Effector memory CD8-positive, alpha-beta T cell (primary cell): ENCODE data around the gene GPX2.
"Not testable (repeated sequence)": the region's sequence is repeated elsewhere in the genome, so short reads cannot be mapped to it uniquely, and the experiment has no call there.

ENCODE experiments used
- ATAC-seq: fragments of 150-1000 bp; cut with Tn5 transposase; replicated peaks from 2 replicates; pipeline ENCODE4 v1.10.0; 2021; ENCODE audit warnings: mild to moderate bottlenecking, moderate library complexity
- DNase-seq, 3 experiments: peaks; one replicate each; pipeline ENCODE4 v3.0.0; 2021
- H3K27ac Mint-ChIP-seq, 2 donors: one replicate each; pipeline ENCODE4 v1.8.0; 2022; ENCODE audit warnings: mild to moderate bottlenecking in 2 of 2, mixed read lengths in 2 of 2, moderate library complexity in 2 of 2
- H3K27me3 Mint-ChIP-seq, 2 donors: one replicate each; pipeline ENCODE4 v1.8.0; 2022; ENCODE audit warnings: mixed read lengths in 2 of 2
- H3K36me3 Mint-ChIP-seq: one replicate; pipeline ENCODE4 v1.8.0; 2022; ENCODE audit warnings: mild to moderate bottlenecking, moderate library complexity, mixed read lengths; ENCODE audit not compliant: insufficient read depth
- H3K4me1 Mint-ChIP-seq, 2 donors: one replicate each; pipeline ENCODE4 v1.8.0; 2022; ENCODE audit warnings: low read depth in 2 of 2, mixed read lengths in 2 of 2
- H3K4me3 Mint-ChIP-seq, 2 donors: one replicate each; pipeline ENCODE4 v1.8.0; 2022; ENCODE audit warnings: mild to moderate bottlenecking in 2 of 2, mixed read lengths in 2 of 2, moderate library complexity in 2 of 2
- H3K9me3 Mint-ChIP-seq, 2 donors: one replicate each; pipeline ENCODE4 v1.8.0; 2022; ENCODE audit warnings: mixed read lengths in 2 of 2

Gene GPX2

DNA sequence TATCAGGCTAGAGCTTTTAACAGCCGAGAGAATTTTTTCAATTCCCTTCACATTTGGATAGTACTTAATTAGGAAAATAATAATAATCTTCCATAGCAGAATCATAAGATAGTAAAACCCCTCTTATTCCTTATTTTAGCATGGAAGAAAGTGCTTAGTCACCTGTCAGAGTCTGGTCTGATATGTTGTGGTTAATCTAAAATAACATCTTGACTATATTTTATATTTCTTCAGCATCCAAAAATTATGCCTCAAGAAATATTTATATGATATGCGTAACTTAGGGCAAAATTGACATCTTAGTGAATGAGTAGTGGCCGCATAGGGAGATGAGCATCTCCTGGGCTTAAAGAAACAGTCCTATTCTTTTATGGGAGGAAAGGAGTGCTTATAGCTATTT is 15.5 kb downstream of the GPX2 start:
- Mint-ChIP-seq H3K27me3 (no peaks in the 10 kb centered on the region), H3K27ac (no peak overlapping the region), H3K4me1 (peaks cover 15 to 28% of the 10 kb centered on the region in 2 donors), H3K36me3 (peaks cover 50% of the 10 kb centered on the region), H3K9me3 (no peaks in the 10 kb centered on the region), H3K4me3 (no peak overlapping the region)
- DNase-seq: no peak
- ATAC-seq: no peak

DNA sequence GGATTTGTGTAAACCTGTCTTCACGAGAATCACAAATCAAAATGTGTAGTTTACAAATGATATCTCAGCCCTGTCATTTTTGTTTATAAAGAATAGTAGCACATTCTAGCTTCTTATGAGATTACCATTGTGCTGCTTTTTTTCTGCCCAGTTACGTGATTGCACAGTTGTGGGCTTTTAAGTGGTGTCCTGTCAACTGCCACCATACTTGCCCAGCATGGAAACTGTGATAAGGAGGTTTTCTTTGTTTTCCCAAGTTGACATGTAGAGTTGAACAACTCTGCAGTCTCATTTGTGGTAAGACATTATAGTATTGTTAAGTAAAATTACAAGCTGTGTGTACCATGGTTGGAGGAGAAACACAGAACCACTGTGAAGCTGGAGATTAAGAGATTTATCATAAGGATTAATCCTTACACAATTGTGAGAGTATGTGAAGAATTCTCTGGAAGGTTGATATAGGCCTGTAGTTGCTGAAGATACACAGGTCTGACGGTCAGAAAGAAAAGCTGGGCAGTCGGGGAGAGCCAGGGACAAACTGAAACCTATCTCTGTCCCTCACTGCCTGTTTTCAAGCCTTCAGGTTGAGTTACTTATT is 16.0 kb downstream of the GPX2 start:
- no peaks in the 10 kb centered on the region for H3K27me3 Mint-ChIP-seq
- no peak overlapping the region for H3K27ac Mint-ChIP-seq
- no peak overlapping the region for H3K4me3 Mint-ChIP-seq
- H3K4me1 Mint-ChIP-seq: peaks cover 20 to 33% of the 10 kb centered on the region in 2 donors
- DNase-seq: no peak
- ATAC-seq: no peak
- peaks cover 46% of the 10 kb centered on the region for H3K36me3 Mint-ChIP-seq
- H3K9me3 Mint-ChIP-seq: no peaks in the 10 kb centered on the region

DNA sequence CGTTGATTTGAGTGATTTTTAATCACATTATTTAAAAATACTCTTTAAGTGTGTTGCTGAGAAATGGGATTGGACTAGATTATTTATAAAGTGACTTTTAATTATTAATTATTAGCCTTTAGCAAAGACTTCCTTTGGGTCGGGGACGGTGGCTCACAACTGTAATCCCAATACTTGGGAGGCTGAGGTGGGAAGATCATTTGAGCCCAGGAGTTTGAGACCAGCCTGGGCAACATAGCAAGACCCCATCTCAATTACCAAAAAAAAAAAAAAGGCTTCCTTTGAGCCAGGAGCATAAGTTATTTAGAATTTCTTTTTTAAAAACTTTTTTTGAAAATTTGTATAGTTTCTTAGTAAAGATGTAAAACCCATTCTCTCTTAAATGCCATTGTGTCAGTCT is 19.5 kb downstream of the GPX2 start:
- Mint-ChIP-seq H3K27ac (no peak overlapping the region), H3K27me3 (no peaks in the 10 kb centered on the region), H3K36me3 (peaks cover 38% of the 10 kb centered on the region)

DNA sequence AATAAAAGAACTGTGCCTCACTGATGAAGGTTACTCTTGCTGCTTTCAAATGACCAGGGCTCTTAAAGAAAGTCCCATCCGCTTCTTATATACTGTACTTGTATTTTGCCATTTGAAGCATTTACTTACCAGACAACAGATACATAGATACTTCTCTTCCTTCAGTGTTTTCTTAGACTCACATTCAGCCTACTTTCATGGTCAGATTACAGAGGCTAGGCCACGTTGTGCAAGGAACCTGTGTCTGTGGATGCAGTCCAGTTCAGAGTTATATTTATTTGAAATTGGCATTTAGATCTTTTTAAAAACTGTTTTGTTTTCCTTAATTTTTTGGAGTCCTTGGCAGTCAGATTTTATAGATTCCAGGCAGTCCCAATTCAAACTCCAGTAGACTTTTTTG is 22.1 kb downstream of the GPX2 start:
- ATAC-seq (no peak), DNase-seq (no peak)
- Mint-ChIP-seq H3K36me3 (peaks cover 28% of the 10 kb centered on the region), H3K4me3 (no peak overlapping the region), H3K4me1 (peaks cover 43 to 58% of the 10 kb centered on the region in 2 donors), H3K27ac (no peak overlapping the region), H3K27me3 (no peaks in the 10 kb centered on the region), H3K9me3 (no peaks in the 10 kb centered on the region)

More for the DNA sequence above, 19.5 kb downstream of the GPX2 start:
- ATAC-seq (no peak), DNase-seq (no peak)
- Mint-ChIP-seq H3K4me3 (no peak overlapping the region), H3K9me3 (no peaks in the 10 kb centered on the region), H3K4me1 (peaks cover 29 to 46% of the 10 kb centered on the region in 2 donors)

DNA sequence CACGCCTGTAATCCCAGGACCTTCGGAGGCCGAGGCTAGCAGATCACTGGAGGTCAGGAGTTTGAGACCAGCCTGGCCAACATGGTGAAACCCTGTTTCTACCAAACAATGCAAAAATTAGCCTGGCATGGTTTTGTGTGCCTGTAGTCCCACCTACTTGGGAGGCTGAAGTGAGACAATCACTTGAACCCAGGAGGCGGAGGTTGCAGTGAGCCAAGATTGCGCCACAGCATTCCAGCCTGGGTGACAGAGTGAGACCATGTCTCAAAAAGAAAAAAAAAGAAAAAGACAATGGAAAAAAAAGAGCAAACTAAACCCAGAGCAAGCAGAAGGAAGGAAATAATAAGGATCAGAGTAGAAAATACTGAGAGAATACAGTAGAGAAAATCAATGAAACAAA is 22.9 kb downstream of the GPX2 start:
- no peak for ATAC-seq
- Mint-ChIP-seq H3K27me3 (no peaks in the 10 kb centered on the region), H3K4me1 (peaks cover 50 to 63% of the 10 kb centered on the region in 2 donors), H3K27ac (no peak overlapping the region), H3K9me3 (no peaks in the 10 kb centered on the region), H3K36me3 (peaks cover 25% of the 10 kb centered on the region), H3K4me3 (no peak overlapping the region)
- no peak for DNase-seq

DNA sequence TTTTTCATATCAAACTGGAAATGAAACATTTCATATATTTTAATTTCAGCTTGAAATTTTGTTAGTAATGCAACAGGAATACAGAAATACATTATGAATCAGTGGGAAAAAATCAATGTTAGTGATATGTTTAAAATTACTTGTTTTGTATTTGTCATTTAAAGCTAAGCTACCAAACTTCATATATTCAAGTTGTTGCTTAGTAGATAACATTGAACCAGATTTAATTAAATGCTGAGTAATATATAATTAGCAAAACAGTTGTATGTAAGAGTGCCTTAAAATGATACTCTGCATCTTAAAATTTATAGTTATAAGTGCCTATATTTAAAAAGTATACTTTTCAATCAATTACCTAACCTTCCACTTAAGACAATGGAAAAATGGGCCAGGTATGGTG is 23.3 kb downstream of the GPX2 start:
- DNase-seq: no peak
- H3K4me1 Mint-ChIP-seq: peaks cover 49 to 63% of the 10 kb centered on the region in 2 donors
- no peaks in the 10 kb centered on the region for H3K27me3 Mint-ChIP-seq
- peak overlapping the region in 1 of 2 donors; percentile 51 for H3K27ac Mint-ChIP-seq
- H3K9me3 Mint-ChIP-seq: no peaks in the 10 kb centered on the region
- peaks cover 25% of the 10 kb centered on the region for H3K36me3 Mint-ChIP-seq
- no peak for ATAC-seq
- no peak overlapping the region for H3K4me3 Mint-ChIP-seq

DNA sequence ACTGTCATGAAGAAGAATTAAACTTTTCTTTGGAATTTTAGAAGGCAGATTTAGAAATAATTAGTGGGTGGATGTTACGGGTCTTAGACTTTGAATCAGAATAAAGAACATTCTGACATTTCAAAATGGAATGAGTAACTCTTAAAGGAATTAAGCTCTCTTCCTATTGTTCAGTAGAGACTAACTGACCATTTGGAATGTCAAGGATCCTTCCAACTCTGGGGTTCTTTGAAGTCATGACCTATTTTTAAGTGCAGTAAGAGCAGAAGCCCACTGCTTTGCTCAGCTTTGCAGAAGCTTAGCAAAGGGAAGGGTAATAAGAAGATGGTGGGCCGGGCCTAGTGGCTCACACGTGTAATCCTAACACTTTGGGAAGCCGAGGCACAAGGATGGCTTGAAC is 24.3 kb downstream of the GPX2 start:
- no peak for DNase-seq
- Mint-ChIP-seq H3K36me3 (peaks cover 22% of the 10 kb centered on the region), H3K4me3 (peak overlapping the region in 1 of 2 donors; percentile 39), H3K27ac (peak overlapping the region; percentile 51 to 94), H3K4me1 (peaks cover 52 to 66% of the 10 kb centered on the region in 2 donors), H3K27me3 (no peaks in the 10 kb centered on the region), H3K9me3 (no peaks in the 10 kb centered on the region)
- ATAC-seq: no peak

DNA sequence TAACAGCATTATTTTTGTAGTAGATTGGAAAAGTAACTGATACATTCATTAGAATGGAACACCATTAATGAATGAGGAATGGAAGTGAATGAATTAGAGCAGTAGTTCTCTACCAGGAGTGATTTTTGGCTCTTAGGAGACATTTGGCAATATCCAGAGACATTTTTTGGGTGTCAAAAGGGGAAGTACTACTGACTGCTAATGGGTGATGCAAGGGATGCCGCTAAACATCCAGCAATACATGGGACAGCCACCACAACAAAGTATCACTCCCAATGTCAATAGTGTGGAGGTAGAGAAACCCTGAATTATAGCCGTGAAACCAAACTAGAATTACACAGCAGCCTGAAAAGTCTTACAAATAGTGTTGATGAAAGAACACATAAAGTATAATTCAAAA is 26.7 kb downstream of the GPX2 start:
- ATAC-seq (no peak), DNase-seq (no peak)
- H3K27me3 Mint-ChIP-seq: no peaks in the 10 kb centered on the region
- H3K36me3 Mint-ChIP-seq: peaks cover 22% of the 10 kb centered on the region
- H3K4me3 Mint-ChIP-seq: peak overlapping the region; percentile 92 to 94
- H3K9me3 Mint-ChIP-seq: no peaks in the 10 kb centered on the region
- peak overlapping the region; percentile 98 to 99 for H3K27ac Mint-ChIP-seq
- peaks cover 43 to 53% of the 10 kb centered on the region in 2 donors for H3K4me1 Mint-ChIP-seq

DNA sequence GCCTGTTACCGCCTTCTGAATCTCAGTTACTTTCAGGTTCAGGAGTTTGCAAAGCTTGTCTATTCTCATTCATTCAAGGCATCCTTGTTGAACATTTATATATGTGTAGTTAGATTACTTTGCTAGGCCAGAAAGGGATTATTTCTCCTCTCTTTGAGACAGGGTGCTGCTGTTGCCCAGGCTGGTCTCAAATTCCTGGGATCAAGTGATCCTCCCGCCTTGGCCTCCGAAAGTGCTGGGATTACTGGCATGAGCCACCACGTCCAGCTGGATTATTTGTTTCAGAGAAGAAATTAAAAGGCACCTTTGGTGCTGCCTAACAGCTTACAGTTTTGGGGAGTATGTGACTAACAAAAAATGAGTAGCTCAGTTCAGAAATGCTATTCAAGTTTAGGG is 27.5 kb downstream of the GPX2 start:
- Mint-ChIP-seq H3K4me3 (peak overlapping the region; percentile 92 to 94), H3K36me3 (peaks cover 22% of the 10 kb centered on the region), H3K9me3 (no peaks in the 10 kb centered on the region), H3K27ac (peak overlapping the region; percentile 98 to 99), H3K4me1 (peaks cover 39 to 45% of the 10 kb centered on the region in 2 donors), H3K27me3 (peaks cover 0 to 5% of the 10 kb centered on the region in 2 donors)
- ATAC-seq (no peak), DNase-seq (no peak)

DNA sequence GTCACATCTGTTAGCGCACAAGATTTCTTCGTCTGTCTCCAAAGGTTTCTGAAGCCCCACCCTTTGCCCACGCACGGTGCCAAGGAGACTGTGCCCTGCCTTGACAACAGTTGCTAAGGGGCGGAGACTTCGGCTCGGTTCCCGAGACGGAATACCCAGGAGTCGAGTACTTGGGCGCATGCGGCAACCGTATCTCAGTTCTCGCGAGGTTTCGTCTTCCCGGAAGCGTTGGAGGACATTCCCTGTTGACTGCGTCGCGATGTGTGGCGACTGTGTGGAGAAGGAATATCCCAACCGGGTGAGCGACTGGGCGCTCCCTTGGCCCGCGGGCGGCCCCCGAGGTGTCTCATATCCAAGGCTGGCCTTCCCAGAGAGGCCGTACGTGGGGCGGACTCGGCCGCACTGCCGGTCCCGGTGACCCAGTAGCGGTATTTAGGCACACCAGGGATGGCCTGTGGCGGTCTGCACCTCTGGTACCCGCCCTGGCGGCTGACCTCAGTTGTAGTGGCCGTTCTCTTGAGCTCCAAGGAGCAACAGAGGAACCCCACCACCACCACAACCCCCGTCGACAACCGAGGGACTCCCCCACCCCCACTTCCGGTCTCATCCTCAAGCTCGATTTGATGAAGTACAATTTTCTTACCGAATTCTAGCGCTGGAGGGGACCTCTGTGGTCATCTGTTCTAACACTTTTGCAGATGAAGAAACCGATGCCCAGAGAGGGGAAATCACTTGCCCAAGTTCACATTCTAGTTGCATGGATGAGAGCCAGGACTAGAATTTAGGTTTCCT is 28.1 kb downstream of the GPX2 start, which contains the start of gene CHURC1:
Gene CHURC1 (plus strand): TSS at position 219 of the 792 bp plus-strand sequence. CDS start 41 bp downstream, at position 260.
- peak within 1 kb of the TSS; percentile 92 to 94 for H3K4me3 Mint-ChIP-seq
- no peaks in the 10 kb centered on the region for H3K9me3 Mint-ChIP-seq
- peak within 1 kb of the TSS; percentile 98 to 99 for H3K27ac Mint-ChIP-seq
- H3K4me1 Mint-ChIP-seq: peaks cover 35 to 41% of the 10 kb centered on the region in 2 donors
- DNase-seq (peak; percentile 92 to 94 (median 93)), ATAC-seq (peak; percentile 83)
- peaks cover 22% of the 10 kb centered on the region for H3K36me3 Mint-ChIP-seq
- peaks cover 0 to 6% of the 10 kb centered on the region in 2 donors for H3K27me3 Mint-ChIP-seq

DNA sequence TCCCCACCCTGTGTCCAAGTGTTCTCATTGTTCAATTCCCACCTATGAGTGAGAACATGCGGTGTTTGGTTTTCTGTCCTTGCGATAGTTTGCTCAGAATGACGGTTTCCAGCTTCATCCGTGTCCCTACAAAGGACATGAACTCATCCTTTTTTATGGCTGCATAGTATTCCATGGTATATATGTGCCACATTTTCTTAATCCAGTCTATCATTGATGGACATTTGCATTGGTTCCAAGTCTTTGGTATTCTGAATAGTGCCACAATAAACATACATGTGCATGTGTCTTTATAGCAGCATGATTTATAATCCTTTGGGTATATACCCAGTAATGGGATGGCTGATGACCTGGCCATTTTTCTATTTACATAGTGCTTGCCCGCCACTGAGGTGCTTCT is 29.1 kb downstream of the GPX2 start:
- peak overlapping the region; percentile 98 to 99 for H3K27ac Mint-ChIP-seq
- ATAC-seq, H3K9me3 Mint-ChIP-seq, DNase-seq, H3K27me3 Mint-ChIP-seq: not testable (repeated sequence)
- peaks cover 33 to 41% of the 10 kb centered on the region in 2 donors for H3K4me1 Mint-ChIP-seq
- H3K36me3 Mint-ChIP-seq: peaks cover 20% of the 10 kb centered on the region
- H3K4me3 Mint-ChIP-seq: peak overlapping the region; percentile 92 to 94

DNA sequence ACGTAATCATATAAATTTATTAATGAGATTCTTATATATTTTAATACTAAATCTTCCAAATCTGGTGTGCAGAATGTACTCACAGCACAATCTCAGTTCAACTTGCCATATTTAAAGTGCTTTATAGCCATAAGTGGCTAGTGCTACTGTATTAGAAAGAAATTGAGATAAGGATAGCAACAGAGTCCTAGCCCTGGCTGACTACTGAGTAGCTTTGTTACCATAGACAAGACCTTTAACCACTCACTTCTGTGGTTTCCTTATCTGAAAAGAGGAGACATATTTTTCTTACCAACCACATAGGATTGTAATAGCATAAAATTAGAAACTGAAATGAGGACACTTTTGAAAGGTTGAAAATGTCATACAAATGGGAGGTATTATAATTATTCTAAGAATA is 30.3 kb downstream of the GPX2 start:
- Mint-ChIP-seq H3K27me3 (peaks cover 6 to 11% of the 10 kb centered on the region in 2 donors), H3K27ac (no peak overlapping the region), H3K4me1 (peaks cover 23 to 30% of the 10 kb centered on the region in 2 donors), H3K4me3 (no peak overlapping the region), H3K36me3 (peaks cover 15% of the 10 kb centered on the region), H3K9me3 (no peaks in the 10 kb centered on the region)
- ATAC-seq (no peak), DNase-seq (no peak)

DNA sequence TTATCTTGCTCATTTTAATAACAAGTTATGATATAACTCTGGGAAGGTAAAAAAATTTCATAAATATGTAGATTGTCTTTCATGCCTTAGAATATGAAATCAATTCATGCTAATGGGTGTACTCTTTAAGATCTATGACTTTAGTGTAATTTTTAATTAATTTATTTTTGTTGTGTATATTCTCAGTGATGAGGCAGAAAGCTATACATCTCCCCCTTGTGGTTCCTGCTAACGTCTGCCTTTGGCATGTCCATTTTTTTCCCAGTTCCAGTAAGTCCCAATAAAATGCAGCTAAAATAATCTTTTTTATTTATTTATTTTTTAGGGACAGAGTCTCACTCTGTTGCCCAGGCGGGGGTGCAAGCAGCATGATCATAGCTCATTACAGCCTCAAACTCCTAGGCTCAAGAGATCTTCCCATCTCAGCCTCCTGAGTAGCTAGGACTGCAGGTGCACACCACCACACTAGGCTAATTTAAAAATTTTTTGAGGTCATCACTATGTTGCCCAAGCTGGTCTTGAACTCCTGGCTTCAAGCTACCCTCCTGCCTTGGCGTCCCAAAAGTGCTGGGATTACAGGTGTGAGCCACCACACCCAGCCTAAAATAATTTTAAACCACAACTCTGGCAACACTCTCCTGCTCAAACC is 31.6 kb downstream of the GPX2 start:
- Mint-ChIP-seq H3K27me3 (peaks cover 19 to 21% of the 10 kb centered on the region in 2 donors), H3K36me3 (peaks cover 15% of the 10 kb centered on the region), H3K9me3 (no peaks in the 10 kb centered on the region), H3K4me1 (peaks cover 17 to 21% of the 10 kb centered on the region in 2 donors), H3K27ac (no peak overlapping the region), H3K4me3 (no peak overlapping the region)
- DNase-seq (no peak), ATAC-seq (no peak)
